Liver (tissue), 9 donors: Measurements from ENCODE around the gene UNC13B. TPM values are rescaled to one million over a fixed set of nuclear protein-coding genes. Genes with fewer than 3 reads are reported as not detected.
"Not testable (repeated sequence)": the region's sequence is repeated elsewhere in the genome, so short reads cannot be mapped to it uniquely, and the experiment has no call there.

Experiments used
- DNase-seq: peaks from one replicate; pipeline ENCODE4 v3.0.0-alpha.2; 2017; ENCODE audit warnings: low spot score
- H3K27ac ChIP-seq, 2 donors: one replicate each; pipeline ENCODE4 v1.7.0; 2013; ENCODE audit warnings: inconsistent platforms in 2 of 2, low read length in 2 of 2, control low read depth in 1 of 2, low read depth in 1 of 2, mild to moderate bottlenecking in 1 of 2
- H3K27me3 ChIP-seq, 4 donors: one replicate each; pipeline versions ENCODE4 v1.6.1 to v1.7.0; 2013; ENCODE audit warnings: low read length in 3 of 4, inconsistent platforms in 1 of 4, mild to moderate bottlenecking in 1 of 4, moderate library complexity in 1 of 4; ENCODE audit not compliant: control insufficient read depth in 4 of 4, insufficient read depth in 4 of 4
- H3K36me3 ChIP-seq, 4 donors: one replicate each; pipeline versions ENCODE4 v1.6.1 to v1.7.0; 2013; ENCODE audit warnings: low read length in 3 of 4, mild to moderate bottlenecking in 3 of 4, low read depth in 1 of 4, moderate library complexity in 1 of 4; ENCODE audit not compliant: control insufficient read depth in 4 of 4, insufficient read depth in 3 of 4
- H3K4me1 ChIP-seq, 4 donors: one replicate each; pipeline versions ENCODE4 v1.6.1 to v1.7.0; 2013; ENCODE audit warnings: low read length in 3 of 4, mild to moderate bottlenecking in 3 of 4, moderate library complexity in 1 of 4; ENCODE audit not compliant: control insufficient read depth in 4 of 4, insufficient read depth in 4 of 4
- H3K4me3 ChIP-seq, 3 donors: one replicate each; pipeline versions ENCODE4 v1.6.1 to v1.7.0; 2013; ENCODE audit warnings: low read length in 3 of 3, control low read depth in 1 of 3, low read depth in 1 of 3, mild to moderate bottlenecking in 1 of 3
- H3K9ac ChIP-seq, 2 donors: one replicate each; pipeline ENCODE4 v1.7.0; 2013; ENCODE audit warnings: low read length in 2 of 2, mild to moderate bottlenecking in 2 of 2, moderate library complexity in 2 of 2, control low read depth in 1 of 2, low read depth in 1 of 2
- H3K9me3 ChIP-seq, 4 donors: one replicate each; pipeline versions ENCODE4 v1.6.1 to v1.7.0; 2013; ENCODE audit warnings: low read length in 3 of 4; ENCODE audit not compliant: control insufficient read depth in 4 of 4
- ATF3 ChIP-seq: IDR thresholded peaks from 2 replicates; pipeline ENCODE4 v1.6.1; 2016; ENCODE audit warnings: antibody characterized with exemption
- CTCF ChIP-seq: fragments of 150-350 bp; IDR thresholded peaks from 2 replicates; pipeline ENCODE4 v1.5.1; 2017; ENCODE audit warnings: improper control_type of control experiment, low read depth, low read length; ENCODE audit not compliant: missing input control
- EGR1 ChIP-seq, 2 donors: IDR thresholded peaks; 2 replicates each; pipeline ENCODE4 v1.6.1; 2016 to 2018; ENCODE audit warnings: antibody characterized with exemption in 2 of 2, low read depth in 2 of 2
- FOXA1 ChIP-seq: IDR thresholded peaks from 2 replicates; pipeline ENCODE4 v1.6.1; 2016; ENCODE audit warnings: antibody characterized with exemption
- FOXA2 ChIP-seq: IDR thresholded peaks from 2 replicates; pipeline ENCODE4 v1.6.1; 2016; ENCODE audit warnings: antibody characterized with exemption
- HNF4A ChIP-seq, 2 donors: conservative IDR thresholded peaks; 2 replicates each; pipeline ENCODE4 v1.6.1; 2016; ENCODE audit warnings: antibody characterized with exemption in 2 of 2, mild to moderate bottlenecking in 2 of 2
- MAX ChIP-seq: IDR thresholded peaks from 2 replicates; pipeline ENCODE4 v1.6.1; 2016; ENCODE audit warnings: antibody characterized with exemption
- NR2F2 ChIP-seq: IDR thresholded peaks from 2 replicates; pipeline ENCODE4 v1.6.1; 2016; ENCODE audit warnings: antibody characterized with exemption
- RAD21 ChIP-seq, 2 donors: IDR thresholded peaks; 2 replicates each; pipeline ENCODE4 v1.6.1; 2016; ENCODE audit warnings: antibody characterized with exemption in 2 of 2, mild to moderate bottlenecking in 2 of 2
- REST ChIP-seq: IDR thresholded peaks from 2 replicates; pipeline ENCODE4 v1.6.1; 2016; ENCODE audit warnings: antibody characterized with exemption, mild to moderate bottlenecking
- RXRA ChIP-seq, 2 donors: IDR thresholded peaks; 2 replicates each; pipeline ENCODE4 v1.6.1; 2017 to 2018; ENCODE audit warnings: antibody characterized with exemption in 2 of 2, mild to moderate bottlenecking in 1 of 2
- SP1 ChIP-seq: IDR thresholded peaks from 2 replicates; pipeline ENCODE4 v1.6.1; 2018; ENCODE audit warnings: antibody characterized with exemption, mild to moderate bottlenecking
- TAF1 ChIP-seq: conservative IDR thresholded peaks from 2 replicates; pipeline ENCODE4 v1.6.1; 2016; ENCODE audit warnings: antibody characterized with exemption, mild to moderate bottlenecking
- YY1 ChIP-seq: IDR thresholded peaks from 2 replicates; pipeline ENCODE4 v1.6.1; 2016; ENCODE audit warnings: antibody characterized with exemption, mild to moderate bottlenecking
- WGBS: extraction: QIAGEN DNeasy Blood & Tissue Kit; methylation state at CpG from one replicate; pipeline ENCODE4 v1.1.7; 2013; 5-methylcytosine and 5-hydroxymethylcytosine counted together
- polyA plus RNA-seq, 2 donors: library from polyadenylated mRNA; stranded (reverse) in 1 of 2; unstranded in 1 of 2; fragments of 200-250 nt in 1 of 2; fragments of >200 nt in 1 of 2; fragmentation: Nextera tagmentation in 1 of 2; extraction: Ambion mirVana in 1 of 2; gene quantifications; one replicate each; pipeline versions ENCODE4 v1.2.1 to v1.2.3, GENCODE V29; 2013 to 2015
- total RNA-seq, 2 donors: library from RNA; depleted of rRNA; stranded (reverse); fragments of >200 nt; gene quantifications; one replicate each; pipeline ENCODE4 v1.2.3, GENCODE V29; 2014
- TF ChIP-seq, protein P1 (sequence below): IDR thresholded peaks from 2 replicates; pipeline ENCODE4 v1.6.1; 2016; ENCODE audit warnings: antibody characterized with exemption
- donor health status: healthy.
- donor health status: healthy.
- donor health status: healthy.
- donor health status: healthy.
- donor health status: healthy.

Gene UNC13B
- total and polyA plus RNA-seq, 4 donors, result 5.5 to 25.7 (median 11.9) TPM

- Histone ChIP-seq H3K9ac (no peak overlapping the region), H3K27ac (no peak overlapping the region), H3K36me3 (peaks cover 1 to 16% (median 8%) of the 10 kb centered on the region in 4 donors), H3K4me1 (no peaks in the 10 kb centered on the region), H3K9me3 (no peaks in the 10 kb centered on the region), H3K27me3 (no peaks in the 10 kb centered on the region), H3K4me3 (no peak overlapping the region)
- no peak for DNase-seq
- WGBS, result 82% methylated on average over 3 of the region's 3 CpGs
- TF ChIP-seq FOXA2, result no peak
- TF ChIP-seq REST, result no peak
- TF ChIP-seq CTCF, result no peak
- TF ChIP-seq, protein P1, sequence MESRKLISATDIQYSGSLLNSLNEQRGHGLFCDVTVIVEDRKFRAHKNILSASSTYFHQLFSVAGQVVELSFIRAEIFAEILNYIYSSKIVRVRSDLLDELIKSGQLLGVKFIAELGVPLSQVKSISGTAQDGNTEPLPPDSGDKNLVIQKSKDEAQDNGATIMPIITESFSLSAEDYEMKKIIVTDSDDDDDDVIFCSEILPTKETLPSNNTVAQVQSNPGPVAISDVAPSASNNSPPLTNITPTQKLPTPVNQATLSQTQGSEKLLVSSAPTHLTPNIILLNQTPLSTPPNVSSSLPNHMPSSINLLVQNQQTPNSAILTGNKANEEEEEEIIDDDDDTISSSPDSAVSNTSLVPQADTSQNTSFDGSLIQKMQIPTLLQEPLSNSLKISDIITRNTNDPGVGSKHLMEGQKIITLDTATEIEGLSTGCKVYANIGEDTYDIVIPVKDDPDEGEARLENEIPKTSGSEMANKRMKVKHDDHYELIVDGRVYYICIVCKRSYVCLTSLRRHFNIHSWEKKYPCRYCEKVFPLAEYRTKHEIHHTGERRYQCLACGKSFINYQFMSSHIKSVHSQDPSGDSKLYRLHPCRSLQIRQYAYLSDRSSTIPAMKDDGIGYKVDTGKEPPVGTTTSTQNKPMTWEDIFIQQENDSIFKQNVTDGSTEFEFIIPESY, result no peak
- no peak for TF ChIP-seq RXRA (IDR thresholded peaks at IDR 0.05)
- TF ChIP-seq ATF3, result no peak
- TF ChIP-seq RAD21 (IDR thresholded peaks at IDR 0.05), result no peak
- TF ChIP-seq TAF1, result no peak
- TF ChIP-seq YY1, result no peak
- TF ChIP-seq HNF4A (conservative IDR thresholded peaks at IDR 0.05), result no peak
- TF ChIP-seq NR2F2, result no peak
- no peak for TF ChIP-seq EGR1 (IDR thresholded peaks at IDR 0.05; ENCODE audit: low read depth in 2 of 2)
- TF ChIP-seq SP1, result no peak
- no peak for TF ChIP-seq FOXA1
- TF ChIP-seq MAX, result no peak
These were observed 246.0 kb downstream of the UNC13B start for GRCh38 chr9:35407846-35408245.

DNA sequence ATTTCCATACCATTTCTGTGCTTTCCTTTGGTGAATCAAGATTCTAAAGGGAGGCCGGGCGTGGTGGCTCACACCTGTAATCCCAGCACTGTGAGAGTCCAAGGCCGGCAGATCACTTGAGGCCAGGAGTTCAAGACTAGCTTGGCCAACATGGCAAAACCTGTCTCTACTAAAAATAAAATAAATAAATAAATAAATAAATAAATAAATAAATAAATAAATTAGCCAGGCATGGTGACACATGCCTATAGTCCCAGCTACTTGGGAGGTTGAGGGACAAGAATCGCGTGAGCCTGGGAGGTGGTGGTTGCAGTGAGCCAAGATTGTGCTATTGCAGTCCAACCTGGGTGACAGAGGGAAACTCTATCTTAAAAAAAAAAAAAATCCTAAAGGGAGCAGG is 247.6 kb downstream of the UNC13B start:
- not testable (repeated sequence) for H3K4me1 ChIP-seq, DNase-seq, H3K9me3 ChIP-seq, H3K27me3 ChIP-seq, H3K9ac ChIP-seq, H3K36me3 ChIP-seq, H3K4me3 ChIP-seq, H3K27ac ChIP-seq
- 97% methylated on average over 5 of the region's 5 CpGs for WGBS
